Measurements from ENCODE around the gene TMEM233.

TMEM233 gene

GRCh38 chr12:119593578-119594398 is at the start of gene TMEM233:
Gene TMEM233, plus strand, starts transcription at chr12:119593774. Its CDS starts 75 bp downstream, at chr12:119593849.
- no peak for DNase-seq (ENCODE audit: low read depth in 2 of 2)

DNA sequence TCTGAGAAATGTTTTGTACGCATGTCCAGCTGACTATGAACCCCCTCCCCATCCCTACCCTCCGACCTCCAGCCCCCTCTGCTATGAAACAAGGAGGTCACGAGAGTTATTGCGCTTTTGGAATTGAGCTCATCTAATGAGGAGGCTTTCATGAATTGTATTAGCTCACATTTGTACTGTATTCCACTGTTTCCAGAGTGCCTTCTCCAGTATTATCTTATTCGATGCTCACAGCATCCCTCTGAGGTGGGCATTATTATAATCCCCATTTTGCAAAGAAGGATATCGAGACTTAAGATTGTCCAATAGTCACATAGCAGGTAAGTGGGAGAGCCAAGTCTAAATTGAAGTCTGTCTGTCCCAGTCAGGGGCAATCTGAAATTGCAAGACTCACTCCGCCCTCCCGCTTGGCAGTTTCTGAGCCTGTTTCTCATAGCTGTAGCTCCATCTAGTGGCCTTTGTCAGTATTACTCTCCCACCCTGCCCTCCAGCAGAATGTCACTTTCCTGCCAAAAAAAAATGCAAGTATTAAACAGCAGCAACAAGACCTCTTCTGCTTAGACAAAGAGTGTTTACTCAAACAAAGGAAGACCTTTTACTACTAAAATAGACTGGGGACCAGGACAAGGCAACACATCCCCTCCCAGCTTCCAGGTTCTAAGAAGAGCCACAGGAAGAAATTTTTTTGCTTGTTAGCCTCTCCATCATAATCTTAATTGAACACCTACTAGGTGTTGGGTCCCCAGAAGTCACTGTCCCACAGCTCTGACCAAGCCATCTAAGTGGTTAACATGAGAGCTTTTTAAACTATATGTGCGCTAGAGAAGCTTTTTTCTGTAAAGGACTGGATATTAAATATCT is 48.6 kb upstream of the TMEM233 start:
- peak; percentile 4 to 8 for DNase-seq (ENCODE audit: low read depth in 2 of 2)

GRCh38 chr12:119546340-119546739 is 47.2 kb upstream of the TMEM233 start:
- DNase-seq (ENCODE audit: low read depth in 2 of 2): no peak

- no peak for DNase-seq (ENCODE audit: low read depth in 2 of 2)
These were observed 46.6 kb upstream of the TMEM233 start for GRCh38 chr12:119547001-119547400.

- DNase-seq (ENCODE audit: low read depth in 2 of 2): no peak
These were observed 36.7 kb upstream of the TMEM233 start for GRCh38 chr12:119556854-119557253.

DNA sequence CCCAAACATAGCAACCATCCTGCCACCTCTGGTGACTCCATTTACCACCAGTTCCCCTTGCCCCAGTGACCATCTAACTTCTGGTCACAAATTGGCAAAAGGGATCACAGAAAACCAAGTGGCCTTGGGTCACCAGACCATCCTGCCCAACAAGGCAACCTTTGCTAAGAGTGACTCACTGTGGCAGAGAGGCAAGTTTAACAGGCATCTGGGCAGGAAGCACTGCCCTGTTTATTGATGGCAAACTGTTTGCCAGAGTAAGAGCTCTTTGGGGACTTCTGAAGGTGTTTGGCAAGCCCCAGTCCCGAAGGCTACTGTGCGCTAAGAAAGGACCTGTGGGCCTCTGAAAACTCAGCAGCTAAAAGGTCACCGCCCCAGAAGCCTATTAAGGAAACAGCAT is 28.2 kb upstream of the TMEM233 start:
- DNase-seq (ENCODE audit: low read depth in 2 of 2): no peak

GRCh38 chr12:119570771-119571170 is 22.8 kb upstream of the TMEM233 start:
- DNase-seq (ENCODE audit: low read depth in 2 of 2): no peak

DNA sequence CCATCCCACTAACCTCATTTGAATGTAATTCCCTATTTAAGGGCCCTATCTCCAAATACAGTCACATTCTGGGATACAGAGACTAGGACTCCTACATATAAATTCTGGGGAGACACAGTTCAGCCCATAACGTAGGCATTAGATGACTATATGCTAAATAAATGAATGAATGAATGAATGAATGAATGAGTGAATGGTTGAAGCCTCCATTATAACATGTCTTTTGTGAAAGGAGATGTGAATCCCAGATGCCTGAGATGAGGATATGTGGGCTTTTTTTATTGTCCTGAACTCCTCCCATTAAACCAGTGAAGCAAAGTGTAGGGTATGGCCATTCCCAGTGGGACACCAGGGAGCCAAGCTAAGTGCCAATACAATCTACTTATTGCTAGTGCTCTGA is 20.5 kb upstream of the TMEM233 start:
- DNase-seq (ENCODE audit: low read depth in 2 of 2): no peak

GRCh38 chr12:119574255-119574654 is 19.3 kb upstream of the TMEM233 start:
- DNase-seq (ENCODE audit: low read depth in 2 of 2): no peak

DNA sequence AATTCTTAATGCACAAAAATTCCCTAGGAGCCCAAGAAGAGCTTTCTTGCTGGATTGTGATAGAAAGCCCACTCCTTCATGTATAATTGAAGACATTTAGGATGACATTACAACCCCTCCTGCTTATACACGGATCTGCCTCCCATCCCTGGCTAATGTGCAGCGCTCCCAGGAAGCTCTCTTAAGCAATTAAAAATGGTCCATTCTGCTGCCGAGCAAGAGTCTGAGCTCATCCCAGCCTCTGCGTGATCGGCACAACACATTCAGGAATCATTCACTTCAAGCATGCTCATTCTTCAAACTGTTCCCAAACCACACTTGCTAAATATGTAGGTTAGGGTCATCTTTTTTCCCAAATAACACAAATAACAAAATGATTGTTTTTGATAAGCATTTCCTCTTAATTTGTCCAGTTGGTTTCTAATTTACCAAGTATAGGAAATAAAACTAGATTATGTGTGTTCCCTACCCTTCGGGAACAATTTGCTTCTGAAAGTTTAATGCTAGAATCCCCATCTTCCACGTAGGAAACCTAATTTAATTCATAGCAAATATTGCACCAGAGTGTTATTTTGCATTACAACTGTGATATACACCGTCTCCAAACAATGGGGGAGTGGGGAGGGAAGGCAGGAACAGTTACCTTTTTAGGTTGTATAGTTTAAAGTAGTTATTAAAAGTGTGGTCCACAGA is 17.3 kb upstream of the TMEM233 start:
- no peak for DNase-seq (ENCODE audit: low read depth in 2 of 2)

DNA sequence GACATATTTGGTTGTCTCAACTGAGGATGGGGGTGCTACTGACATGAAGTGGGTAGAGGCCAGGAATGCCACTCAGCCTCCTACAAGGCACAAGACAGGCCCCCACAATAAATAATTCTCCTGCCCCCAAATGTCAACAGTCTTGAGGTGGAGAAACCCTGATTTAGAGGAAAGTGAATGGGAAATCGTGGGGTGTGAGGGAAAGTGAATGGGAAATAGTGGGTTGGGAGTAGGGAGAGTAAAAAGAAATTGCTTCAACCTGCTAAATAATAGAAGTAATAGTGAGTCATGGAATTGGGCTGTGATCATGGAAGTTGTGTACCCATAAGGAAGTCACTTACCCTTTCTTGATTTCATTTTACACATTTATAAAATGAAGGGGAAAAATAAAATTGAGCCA is 16.7 kb upstream of the TMEM233 start:
- DNase-seq (ENCODE audit: low read depth in 2 of 2): no peak

DNA sequence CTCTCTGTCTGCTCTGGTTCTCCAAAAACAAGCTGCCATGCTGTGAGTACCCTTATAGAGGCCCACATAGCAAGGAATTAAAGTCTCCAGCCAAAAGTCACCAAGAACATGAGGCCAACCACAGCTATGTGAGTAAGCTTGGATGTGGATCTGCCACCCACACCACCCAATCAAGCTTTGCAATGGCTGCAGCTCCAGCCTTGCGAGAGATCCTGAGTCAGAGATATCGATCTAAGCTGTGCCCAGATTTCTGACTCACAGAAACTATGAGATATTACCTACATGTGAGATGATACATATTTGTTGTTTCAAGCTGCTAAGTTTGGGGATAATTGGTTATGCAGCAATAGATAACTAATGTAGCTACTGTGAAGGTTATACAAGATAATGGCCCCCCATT is 15.5 kb upstream of the TMEM233 start:
- no peak for DNase-seq (ENCODE audit: low read depth in 2 of 2)

GRCh38 chr12:119589097-119589496 is 4.5 kb upstream of the TMEM233 start:
- no peak for DNase-seq (ENCODE audit: low read depth in 2 of 2)

DNA sequence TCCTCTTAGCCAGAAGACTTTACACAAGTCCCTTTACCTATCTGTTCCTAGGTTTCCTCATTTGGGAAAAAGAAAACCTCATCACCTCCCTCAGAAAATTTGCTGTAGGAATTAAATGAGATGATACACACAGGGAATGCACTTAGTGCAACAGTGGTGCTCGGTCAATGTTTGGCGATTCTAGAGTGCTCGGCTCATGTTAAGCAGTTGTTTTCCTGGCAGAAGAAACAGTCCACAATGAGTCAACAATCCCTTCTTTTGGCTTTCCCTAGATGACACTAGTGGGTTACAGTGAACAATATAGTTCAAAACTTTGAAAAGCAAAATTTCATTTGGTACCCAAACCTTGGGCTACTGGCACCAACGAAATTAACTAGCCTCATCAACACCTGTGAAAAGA is 3.9 kb upstream of the TMEM233 start:
- no peak for DNase-seq (ENCODE audit: low read depth in 2 of 2)

DNA sequence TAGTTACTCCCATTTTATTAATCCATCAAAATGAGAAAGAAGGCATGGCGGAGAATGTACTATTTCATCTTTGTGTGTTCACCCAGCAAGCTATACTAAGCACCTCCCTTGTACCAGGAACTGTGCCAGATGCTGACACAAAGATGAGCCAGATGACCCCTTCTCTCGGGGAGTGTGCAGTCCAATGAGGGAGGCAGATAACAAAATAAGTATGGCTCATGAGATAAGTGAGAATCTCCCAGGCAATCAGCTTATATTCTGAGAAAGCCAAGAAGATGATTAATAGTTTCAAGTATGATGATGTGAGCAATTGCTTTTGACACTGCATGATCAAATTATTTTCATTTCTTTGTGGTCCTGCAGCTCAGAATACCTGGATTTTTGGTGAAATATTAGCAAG is 1.3 kb upstream of the TMEM233 start:
- DNase-seq (ENCODE audit: low read depth in 2 of 2): no peak

- no peak for DNase-seq (ENCODE audit: low read depth in 2 of 2)
These were observed 791 bp downstream of the TMEM233 start for GRCh38 chr12:119594399-119594730.

- no peak for DNase-seq (ENCODE audit: low read depth in 2 of 2)
These were observed 1.3 kb downstream of the TMEM233 start for GRCh38 chr12:119594772-119595445.

DNA sequence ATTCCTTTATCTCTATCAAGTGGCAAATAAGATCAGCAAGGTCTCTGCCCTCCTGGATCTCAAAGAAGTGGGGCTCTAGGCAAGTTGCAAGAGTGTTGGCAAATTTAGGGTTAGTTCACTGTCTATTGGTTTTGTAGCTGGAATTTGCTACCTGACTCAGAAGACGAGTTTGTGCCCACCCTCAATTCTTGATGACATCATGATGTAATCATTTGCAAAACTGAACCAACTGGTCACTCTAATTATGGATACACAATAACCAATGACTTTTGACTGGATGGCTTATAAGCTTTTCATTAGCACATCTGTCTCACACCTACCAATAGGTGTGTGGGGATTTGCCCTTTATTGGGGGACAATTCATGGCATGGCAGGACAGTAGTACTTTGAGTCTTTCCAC is 4.6 kb downstream of the TMEM233 start:
- DNase-seq (ENCODE audit: low read depth in 2 of 2): no peak

GRCh38 chr12:119601877-119602733 is 8.5 kb downstream of the TMEM233 start:
- DNase-seq (ENCODE audit: low read depth in 2 of 2): no peak

- no peak for DNase-seq (ENCODE audit: low read depth in 2 of 2)
These were observed 9.1 kb downstream of the TMEM233 start for GRCh38 chr12:119602734-119603094.

DNA sequence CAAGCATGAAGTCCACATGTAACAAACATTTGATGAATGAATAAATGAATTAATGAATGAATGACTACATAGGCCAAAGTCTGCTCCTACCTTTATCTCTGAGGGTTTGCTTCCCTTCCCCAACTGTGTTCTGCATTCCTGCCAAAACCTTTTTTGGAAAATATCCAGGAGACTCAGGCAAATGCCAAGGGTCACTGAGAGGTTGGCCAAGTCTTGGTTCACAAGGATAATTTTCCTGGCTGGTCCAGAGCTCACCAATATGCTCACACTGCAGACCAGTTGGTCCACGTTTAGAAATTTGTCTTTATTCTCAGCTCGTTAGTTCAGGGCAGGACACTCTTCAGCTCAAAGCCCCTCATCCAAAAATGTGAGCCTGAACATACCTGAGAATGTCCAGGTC is 10.2 kb downstream of the TMEM233 start:
- no peak for DNase-seq (ENCODE audit: low read depth in 2 of 2)
